ENCODE data around the gene KLHL5.

Gene KLHL5

DNA sequence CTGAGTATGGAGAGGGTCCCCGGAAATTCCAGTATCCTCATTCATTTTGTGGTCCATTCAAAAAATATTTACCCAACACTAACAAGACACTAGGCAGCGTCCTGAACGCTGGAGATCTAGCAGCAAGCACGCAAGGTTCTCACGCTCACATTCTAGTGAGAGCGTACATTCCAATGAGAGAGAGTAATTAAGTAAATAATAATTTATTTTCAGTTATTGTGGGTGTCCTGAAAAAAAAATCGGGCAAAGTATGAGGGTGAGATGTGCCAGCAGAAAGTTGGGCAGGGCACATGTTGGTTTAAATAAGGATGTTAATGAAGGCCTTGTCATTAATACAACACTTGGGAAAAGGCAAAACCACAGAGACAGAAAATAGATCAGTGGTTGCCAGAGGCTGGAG lies 25.9 kb upstream of the KLHL5 start:
- peaks cover 18% of the 10 kb centered on the region for H3K4me1 ChIP-seq (ENCODE audit: insufficient read depth, low read length)

DNA sequence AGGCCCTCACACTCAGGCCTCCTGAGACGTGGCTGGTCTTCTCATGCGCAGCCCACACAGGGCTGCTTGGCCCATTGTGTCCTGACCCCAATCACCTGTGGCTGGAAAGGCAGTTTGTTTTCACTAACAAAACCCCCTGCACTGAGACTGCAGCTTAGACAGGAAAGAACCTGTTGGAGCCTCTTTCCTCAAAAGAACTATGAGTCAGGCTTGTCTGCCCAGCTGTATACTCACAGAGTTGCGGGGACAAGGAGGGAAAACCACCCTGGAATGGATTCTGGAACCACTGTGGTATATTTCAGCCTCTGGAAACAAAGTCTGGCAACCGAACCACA lies 24.6 kb upstream of the KLHL5 start:
- H3K36me3 ChIP-seq (ENCODE audit: insufficient read depth, low read length): no peaks in the 10 kb centered on the region; the same call in 1 of the 2 replicates
- H3K9ac ChIP-seq (ENCODE audit: low read depth, low read length): no peak overlapping the region
- H3K4me1 ChIP-seq (ENCODE audit: insufficient read depth, low read length): peaks cover 18% of the 10 kb centered on the region
- H3K9me3 ChIP-seq (ENCODE audit: control insufficient read depth, insufficient read depth, low read length): no peaks in the 10 kb centered on the region

More for the DNA sequence above, 25.9 kb upstream of the KLHL5 start:
- Histone ChIP-seq H3K36me3 (ENCODE audit: insufficient read depth, low read length) (no peaks in the 10 kb centered on the region; the same call in 1 of the 2 replicates), H3K9ac (ENCODE audit: low read depth, low read length) (no peak overlapping the region), H3K9me3 (ENCODE audit: control insufficient read depth, insufficient read depth, low read length) (no peaks in the 10 kb centered on the region)

DNA sequence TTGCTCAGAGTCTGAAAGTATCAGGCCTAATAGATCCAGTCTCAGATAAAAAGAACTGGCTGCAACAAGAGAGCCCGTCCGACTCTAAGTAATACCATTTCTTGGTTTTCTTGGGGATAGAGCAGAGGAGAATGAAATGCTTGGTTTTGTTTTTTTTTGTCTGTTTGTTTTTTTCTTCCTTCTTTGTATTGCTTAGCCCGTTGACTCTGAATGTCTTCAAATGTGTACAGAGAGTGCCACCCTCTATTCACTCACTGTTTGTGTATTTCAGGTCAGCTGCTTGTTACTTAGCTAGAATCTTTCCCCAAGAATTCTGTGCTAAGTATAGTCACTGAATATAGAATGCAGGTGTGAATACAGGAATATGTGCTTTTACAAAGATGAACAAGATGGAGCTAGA lies 24.1 kb upstream of the KLHL5 start:
- H3K9ac ChIP-seq (ENCODE audit: low read depth, low read length): no peak overlapping the region
- H3K36me3 ChIP-seq (ENCODE audit: insufficient read depth, low read length): no peaks in the 10 kb centered on the region; the same call in 1 of the 2 replicates
- H3K9me3 ChIP-seq (ENCODE audit: control insufficient read depth, insufficient read depth, low read length): no peaks in the 10 kb centered on the region
- H3K4me1 ChIP-seq (ENCODE audit: insufficient read depth, low read length): peaks cover 19% of the 10 kb centered on the region

DNA sequence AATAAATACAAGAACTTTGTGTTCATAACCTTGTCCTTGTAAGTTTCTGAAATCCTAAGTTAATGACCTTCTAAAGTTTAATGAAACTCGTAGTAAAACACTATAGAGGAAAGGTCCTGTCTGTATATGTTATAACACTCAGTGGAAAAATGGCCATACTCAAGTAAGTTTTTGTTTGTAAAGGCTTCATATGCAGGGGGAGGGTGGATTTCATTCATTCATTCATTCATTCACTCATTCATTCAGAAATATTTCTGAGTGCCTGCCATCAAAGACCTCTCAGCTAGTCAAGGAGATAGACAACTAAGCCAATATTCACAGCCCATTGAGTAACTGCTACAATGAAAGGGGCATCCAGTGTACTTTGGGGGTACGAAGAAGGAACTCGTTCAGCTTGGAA lies 22.9 kb upstream of the KLHL5 start:
- Histone ChIP-seq H3K9me3 (ENCODE audit: control insufficient read depth, insufficient read depth, low read length) (no peaks in the 10 kb centered on the region), H3K4me1 (ENCODE audit: insufficient read depth, low read length) (peaks cover 30% of the 10 kb centered on the region), H3K9ac (ENCODE audit: low read depth, low read length) (no peak overlapping the region), H3K36me3 (ENCODE audit: insufficient read depth, low read length) (no peaks in the 10 kb centered on the region; the same call in 1 of the 2 replicates)

DNA sequence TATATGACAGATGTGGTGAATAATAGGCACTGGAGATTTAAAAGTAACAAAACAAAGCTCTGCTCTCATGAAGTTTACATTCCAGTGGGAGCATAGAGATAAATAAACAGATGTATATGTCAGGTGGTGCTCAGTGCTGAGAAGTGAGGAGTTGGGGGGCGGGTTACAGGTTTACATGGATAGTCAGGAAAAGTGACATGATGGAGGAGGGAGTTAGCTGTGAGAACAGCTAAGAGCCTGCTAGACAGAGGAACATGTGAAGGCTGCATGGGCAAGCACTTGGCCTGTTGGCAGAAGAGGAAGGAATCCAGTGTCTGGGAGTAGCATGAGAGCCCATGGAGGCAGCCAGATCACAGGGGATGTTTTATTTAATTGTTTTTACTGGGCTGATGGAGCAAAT lies 19.7 kb upstream of the KLHL5 start:
- no peaks in the 10 kb centered on the region; the same call in 1 of the 2 replicates for H3K36me3 ChIP-seq (ENCODE audit: insufficient read depth, low read length)
- no peaks in the 10 kb centered on the region for H3K9me3 ChIP-seq (ENCODE audit: control insufficient read depth, insufficient read depth, low read length)
- H3K4me1 ChIP-seq (ENCODE audit: insufficient read depth, low read length): peaks cover 29% of the 10 kb centered on the region
- H3K9ac ChIP-seq (ENCODE audit: low read depth, low read length): no peak overlapping the region

DNA sequence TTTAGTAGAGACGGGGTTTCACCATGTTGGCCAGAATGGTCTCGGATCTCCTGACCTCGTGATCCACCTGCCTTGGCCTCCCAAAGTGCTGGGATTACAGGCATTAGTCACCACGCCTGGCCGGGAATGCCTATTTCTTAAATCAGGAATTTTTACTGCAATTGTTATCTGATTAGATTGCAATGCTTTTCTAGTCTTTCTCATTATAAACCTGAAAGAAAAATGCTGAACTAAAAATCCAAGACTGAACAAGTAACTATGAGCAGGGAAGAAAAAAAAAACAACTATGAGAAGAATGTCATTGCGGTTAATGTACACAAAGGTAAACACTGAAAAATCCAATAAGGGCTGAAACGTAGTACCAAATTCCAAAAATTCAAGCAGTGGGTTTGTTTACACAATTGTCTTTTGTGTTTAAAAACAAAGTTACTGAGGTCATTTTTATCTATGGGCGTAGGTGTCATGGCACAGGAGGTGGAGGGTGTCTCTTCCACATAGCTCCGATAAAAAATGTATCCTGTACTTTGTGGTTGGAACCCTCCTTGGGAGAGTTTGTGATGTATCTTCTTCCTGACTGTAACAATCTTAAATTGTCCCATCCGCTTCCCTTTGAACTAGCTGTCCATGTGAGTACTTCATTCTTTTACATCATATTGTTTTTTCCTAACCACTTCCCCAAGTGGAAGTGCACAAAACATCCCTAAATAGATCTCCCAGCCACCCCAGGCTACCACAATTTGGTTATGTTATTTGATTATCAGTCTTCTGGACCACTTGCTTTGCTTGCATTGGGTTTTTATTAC lies 18.8 kb upstream of the KLHL5 start:
- H3K9ac ChIP-seq (ENCODE audit: low read depth, low read length): peak overlapping the region; percentile 91; the same call in 1 of the 2 replicates
- H3K4me1 ChIP-seq (ENCODE audit: insufficient read depth, low read length): peaks cover 21% of the 10 kb centered on the region
- no peaks in the 10 kb centered on the region for H3K9me3 ChIP-seq (ENCODE audit: control insufficient read depth, insufficient read depth, low read length)
- H3K36me3 ChIP-seq (ENCODE audit: insufficient read depth, low read length): no peaks in the 10 kb centered on the region; the same call in 1 of the 2 replicates

DNA sequence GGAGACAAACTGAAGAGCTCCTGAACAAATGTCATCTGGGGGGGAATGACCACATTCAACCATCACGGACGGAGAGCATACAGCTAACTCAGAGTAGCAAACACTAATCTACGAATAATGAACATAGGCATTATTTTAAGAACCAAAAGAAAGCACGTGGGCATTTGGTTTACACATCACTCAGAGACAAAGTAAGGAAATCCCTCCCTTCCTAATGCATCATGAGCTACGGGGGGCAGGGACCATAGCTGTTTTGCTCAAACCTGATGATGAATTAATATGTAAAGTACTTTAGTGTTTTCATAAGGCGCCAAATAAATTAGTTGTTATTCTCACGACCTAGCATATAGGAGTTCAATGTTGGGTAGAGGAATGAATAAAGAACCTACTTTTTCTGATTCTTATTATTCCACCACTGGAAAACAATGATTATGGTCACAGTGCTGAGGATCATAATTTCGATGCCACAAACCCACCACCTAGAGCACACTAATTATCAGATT lies 18.1 kb upstream of the KLHL5 start:
- peaks cover 21% of the 10 kb centered on the region for H3K4me1 ChIP-seq (ENCODE audit: insufficient read depth, low read length)
- H3K36me3 ChIP-seq (ENCODE audit: insufficient read depth, low read length): no peaks in the 10 kb centered on the region; the same call in 1 of the 2 replicates
- no peaks in the 10 kb centered on the region for H3K9me3 ChIP-seq (ENCODE audit: control insufficient read depth, insufficient read depth, low read length)
- peak overlapping the region; percentile 91 for H3K9ac ChIP-seq (ENCODE audit: low read depth, low read length)

DNA sequence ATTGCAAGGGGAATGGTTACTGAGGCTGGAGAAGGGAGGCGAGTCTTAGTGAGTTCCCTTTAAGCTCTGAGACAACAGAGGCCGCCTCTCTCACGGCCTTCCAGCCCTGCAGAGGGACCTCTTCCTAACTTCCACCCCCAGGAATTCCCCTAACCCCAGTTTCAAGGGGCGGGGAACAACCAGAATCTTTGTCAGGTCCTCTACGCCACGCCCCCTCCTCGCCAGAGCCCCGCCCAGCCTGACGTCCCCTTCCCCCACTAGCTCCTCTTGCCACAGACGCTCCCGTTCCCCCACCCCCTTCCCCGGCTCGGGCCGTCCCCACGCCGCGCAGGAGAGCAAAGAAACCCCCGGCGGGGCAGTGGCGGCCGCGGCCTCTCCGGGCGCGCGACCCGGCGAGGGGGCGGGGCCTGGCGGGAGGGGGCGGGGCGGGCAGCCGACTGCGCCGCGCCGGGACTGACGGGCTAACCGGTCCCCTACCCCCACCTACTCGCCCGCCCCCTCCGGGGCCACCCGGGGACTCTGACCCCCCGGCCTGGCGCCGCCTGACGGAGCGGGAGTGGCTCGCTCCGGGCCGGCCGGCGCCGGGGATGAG lies 17.6 kb upstream of the KLHL5 start:
- peak overlapping the region; percentile 91 for H3K9ac ChIP-seq (ENCODE audit: low read depth, low read length)
- no peaks in the 10 kb centered on the region for H3K9me3 ChIP-seq (ENCODE audit: control insufficient read depth, insufficient read depth, low read length)
- H3K36me3 ChIP-seq (ENCODE audit: insufficient read depth, low read length): no peaks in the 10 kb centered on the region
- peaks cover 18% of the 10 kb centered on the region for H3K4me1 ChIP-seq (ENCODE audit: insufficient read depth, low read length)

DNA sequence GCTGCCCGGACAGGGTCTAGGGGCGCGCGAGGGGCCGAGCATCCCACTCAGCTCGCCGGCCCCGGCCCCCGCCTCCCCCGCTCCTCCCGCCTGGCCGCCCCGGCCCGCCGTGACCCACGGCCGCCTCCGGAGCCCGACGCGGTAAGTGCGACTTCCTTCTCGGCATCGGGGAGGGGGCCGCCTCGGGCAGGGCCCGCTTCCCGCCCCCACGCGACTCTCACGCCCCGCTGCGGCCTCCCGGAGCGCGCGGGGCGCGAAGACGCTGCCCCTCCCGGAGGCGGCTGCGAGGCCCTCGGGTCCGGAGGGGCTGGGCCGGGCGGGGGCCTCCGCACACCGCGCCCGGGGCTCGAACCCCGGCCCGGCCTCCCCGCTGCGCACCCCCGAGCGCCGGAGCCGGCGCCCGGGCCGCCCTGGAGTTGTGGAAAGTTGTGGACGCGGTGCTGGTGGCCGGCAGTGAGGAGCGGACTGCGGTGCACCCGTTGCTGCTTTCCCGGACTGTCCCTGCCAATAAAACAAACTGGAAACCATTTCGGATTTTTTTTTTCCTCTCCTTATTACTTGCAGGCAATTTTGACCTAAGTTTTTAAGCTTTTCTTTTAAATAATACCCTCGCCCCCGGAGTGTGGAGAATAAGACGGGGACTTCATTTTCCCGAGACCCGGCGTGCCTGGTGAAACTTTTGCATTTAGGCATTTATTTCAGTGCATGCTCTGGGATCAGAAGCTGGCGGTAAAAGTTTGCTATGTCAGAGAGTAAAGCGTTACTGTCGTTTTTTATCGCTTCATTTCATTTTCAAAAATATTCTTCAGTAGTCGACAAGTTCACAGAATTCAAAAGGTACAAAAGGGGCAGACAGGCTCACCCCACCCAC lies 16.8 kb upstream of the KLHL5 start:
- Histone ChIP-seq H3K9ac (ENCODE audit: low read depth, low read length) (peak overlapping the region; percentile 91), H3K9me3 (ENCODE audit: control insufficient read depth, insufficient read depth, low read length) (no peaks in the 10 kb centered on the region), H3K4me1 (ENCODE audit: insufficient read depth, low read length) (peaks cover 12% of the 10 kb centered on the region), H3K36me3 (ENCODE audit: insufficient read depth, low read length) (no peaks in the 10 kb centered on the region)

DNA sequence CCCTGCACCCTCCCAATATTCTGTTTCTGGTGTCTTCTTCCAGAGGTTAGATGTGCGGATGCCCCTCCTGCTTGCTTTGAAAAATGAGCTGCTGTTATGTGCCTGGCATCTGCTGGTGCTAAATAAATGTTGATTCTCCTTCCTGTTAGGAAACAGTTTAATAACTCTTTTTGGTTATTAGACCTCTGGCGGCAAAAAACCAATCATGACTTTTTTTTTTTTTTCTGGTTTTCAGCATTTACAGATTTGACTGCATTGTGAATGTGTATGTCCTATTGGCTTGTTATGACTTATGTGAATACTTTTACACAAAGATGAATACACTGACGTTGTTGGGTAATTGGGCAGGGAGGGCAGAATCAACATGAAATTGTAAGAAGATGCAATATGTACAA lies 16.2 kb upstream of the KLHL5 start:
- Histone ChIP-seq H3K9me3 (ENCODE audit: control insufficient read depth, insufficient read depth, low read length) (no peaks in the 10 kb centered on the region), H3K36me3 (ENCODE audit: insufficient read depth, low read length) (no peaks in the 10 kb centered on the region), H3K4me1 (ENCODE audit: insufficient read depth, low read length) (peaks cover 12% of the 10 kb centered on the region), H3K9ac (ENCODE audit: low read depth, low read length) (peak overlapping the region; percentile 91; the same call in 1 of the 2 replicates)

DNA sequence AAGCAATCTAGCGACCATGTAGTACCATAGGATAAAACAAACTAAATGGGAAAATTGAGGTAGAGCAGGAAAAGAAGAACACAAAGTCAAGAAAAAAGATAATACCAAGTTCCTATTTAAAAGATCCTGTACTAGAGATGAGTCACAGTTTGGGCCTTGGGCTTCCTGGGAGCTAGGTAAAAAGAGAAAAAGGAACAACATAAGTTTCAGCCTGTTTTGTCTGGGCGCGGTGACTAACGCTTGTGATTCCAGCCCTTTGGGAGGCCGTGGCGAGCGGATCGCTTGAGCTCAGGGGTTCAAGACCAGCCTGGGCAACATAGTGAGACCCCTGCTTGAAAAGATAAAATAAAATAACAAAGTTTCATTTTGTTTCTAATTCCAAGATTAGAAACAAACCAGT lies 15.8 kb upstream of the KLHL5 start:
- Histone ChIP-seq H3K9ac (ENCODE audit: low read depth, low read length) (peak overlapping the region; percentile 91; the same call in 1 of the 2 replicates), H3K4me1 (ENCODE audit: insufficient read depth, low read length) (peaks cover 13% of the 10 kb centered on the region)

DNA sequence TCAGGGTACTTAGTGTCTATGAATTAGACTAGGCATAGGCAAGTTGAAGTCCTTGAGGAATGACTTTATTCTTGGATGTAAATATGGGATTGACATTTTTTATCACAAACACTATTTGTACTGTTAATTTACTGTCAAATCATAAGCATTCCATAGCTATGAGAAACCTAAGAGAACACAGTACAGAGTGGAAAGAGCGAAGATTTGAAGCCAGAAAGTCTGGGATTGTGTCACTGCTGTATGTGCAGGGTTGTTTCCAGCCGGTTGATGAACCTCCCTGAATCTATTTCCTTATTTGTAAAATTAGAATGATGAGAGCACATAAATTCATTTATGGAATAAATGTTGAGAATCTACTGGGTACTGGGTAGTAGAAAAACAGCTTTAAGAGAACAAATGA lies 14.4 kb upstream of the KLHL5 start:
- H3K36me3 ChIP-seq (ENCODE audit: insufficient read depth, low read length): no peaks in the 10 kb centered on the region
- peaks cover 19% of the 10 kb centered on the region for H3K4me1 ChIP-seq (ENCODE audit: insufficient read depth, low read length)
- no peaks in the 10 kb centered on the region for H3K9me3 ChIP-seq (ENCODE audit: control insufficient read depth, insufficient read depth, low read length)
- no peak overlapping the region for H3K9ac ChIP-seq (ENCODE audit: low read depth, low read length)

More for the DNA sequence above, 15.8 kb upstream of the KLHL5 start:
- Histone ChIP-seq H3K9me3 (ENCODE audit: control insufficient read depth, insufficient read depth, low read length) (no peaks in the 10 kb centered on the region), H3K36me3 (ENCODE audit: insufficient read depth, low read length) (no peaks in the 10 kb centered on the region)

DNA sequence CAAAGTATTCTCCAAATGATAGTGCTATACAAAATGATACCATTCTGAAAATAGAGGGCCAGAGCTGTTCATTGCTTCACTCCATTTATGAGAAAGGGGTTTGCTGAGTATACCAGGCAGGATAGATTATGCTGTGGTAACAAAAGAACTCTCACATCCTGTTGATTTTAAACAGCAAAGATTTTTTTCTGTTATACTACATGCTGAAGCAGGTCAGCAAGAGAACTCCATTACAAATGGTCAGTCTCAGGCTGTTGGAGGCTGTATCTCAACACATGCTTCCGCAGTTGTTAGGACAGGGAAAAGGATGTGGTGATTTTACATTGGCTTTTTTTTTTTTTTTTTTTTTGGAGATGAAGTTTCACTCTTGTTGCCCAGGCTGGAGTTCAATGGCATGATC lies 13.7 kb upstream of the KLHL5 start:
- no peaks in the 10 kb centered on the region for H3K36me3 ChIP-seq (ENCODE audit: insufficient read depth, low read length)
- H3K9me3 ChIP-seq (ENCODE audit: control insufficient read depth, insufficient read depth, low read length): no peaks in the 10 kb centered on the region
- peaks cover 14% of the 10 kb centered on the region for H3K4me1 ChIP-seq (ENCODE audit: insufficient read depth, low read length)

DNA sequence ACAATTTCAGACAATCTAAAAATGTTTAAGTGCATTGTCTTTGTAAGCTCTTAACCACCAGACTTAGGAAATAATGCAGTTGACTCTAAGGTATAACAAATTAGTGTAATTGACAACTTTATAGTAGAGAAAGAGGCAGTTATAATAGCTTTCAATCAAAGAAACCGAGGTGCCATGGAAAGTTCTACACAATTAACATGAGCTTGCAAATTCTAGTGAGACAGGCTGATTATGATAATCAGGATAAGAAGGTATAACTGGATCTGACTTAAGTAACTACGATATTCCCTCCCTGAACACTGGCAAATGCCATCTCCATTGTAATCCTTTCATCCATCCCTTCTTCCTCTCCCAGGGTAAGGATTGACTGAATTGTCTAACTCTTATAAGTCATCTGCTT lies 11.4 kb upstream of the KLHL5 start:
- H3K9me3 ChIP-seq (ENCODE audit: control insufficient read depth, insufficient read depth, low read length): no peaks in the 10 kb centered on the region
- no peaks in the 10 kb centered on the region for H3K36me3 ChIP-seq (ENCODE audit: insufficient read depth, low read length)
- no peak overlapping the region for H3K9ac ChIP-seq (ENCODE audit: low read depth, low read length)
- peaks cover 15% of the 10 kb centered on the region for H3K4me1 ChIP-seq (ENCODE audit: insufficient read depth, low read length)

More for the DNA sequence above, 13.7 kb upstream of the KLHL5 start:
- no peak overlapping the region for H3K9ac ChIP-seq (ENCODE audit: low read depth, low read length)
